Neural cell (in vitro differentiated cells): Measurements from ENCODE around the gene UMAD1. TPM values are rescaled to one million over a fixed set of nuclear protein-coding genes. Genes with fewer than 3 reads are reported as not detected.

ENCODE experiments used
- H2AFZ ChIP-seq: fragments of 200-600, 300-800 bp; sonication (generic), shearing (Covaris generic); 2 replicates; pipeline ENCODE4 v1.6.0; 2014; ENCODE audit warnings: low read depth, mild to moderate bottlenecking, antibody characterized with exemption, low read length, moderate library complexity
- H3F3A ChIP-seq: fragments of 200-600 bp; shearing (Covaris generic); 2 replicates; pipeline ENCODE4 v1.6.1; 2016; ENCODE audit warnings: mild to moderate bottlenecking, moderate library complexity, mixed read lengths, antibody characterized with exemption, low read length; ENCODE audit not compliant: insufficient read depth, poor library complexity, severe bottlenecking
- H3K27ac ChIP-seq: fragments of 200-600, 300-800 bp; sonication (generic), shearing (Covaris generic); 2 replicates; pipeline ENCODE4 v1.5.1; 2014; ENCODE audit warnings: mild to moderate bottlenecking, low read length, moderate library complexity
- H3K27me3 ChIP-seq: fragments of 300-800, 200-600 bp; sonication (generic), shearing (Covaris generic); 2 replicates; pipeline ENCODE4 v1.6.0; 2014; ENCODE audit warnings: mild to moderate bottlenecking, low read depth, low read length, moderate library complexity; ENCODE audit not compliant: insufficient read depth
- H3K36me3 ChIP-seq: fragments of 300-800, 200-600 bp; sonication (generic), shearing (Covaris generic); 2 replicates; pipeline ENCODE4 v1.5.1; 2014; ENCODE audit warnings: mild to moderate bottlenecking, antibody characterized with exemption, low read length, moderate library complexity; ENCODE audit not compliant: insufficient read depth
- H3K4me2 ChIP-seq: fragments of 300-800, 200-600 bp; sonication (generic), shearing (Covaris generic); 2 replicates; pipeline ENCODE4 v1.6.0; 2014; ENCODE audit warnings: mild to moderate bottlenecking, low read length
- H3K4me3 ChIP-seq: fragments of 300-800, 200-600 bp; sonication (generic), shearing (Covaris generic); 2 replicates; pipeline ENCODE4 v1.5.1; 2014; ENCODE audit warnings: mild to moderate bottlenecking, low read length, moderate library complexity
- H3K79me2 ChIP-seq: fragments of 200-600 bp; shearing (Covaris generic); replicated peaks from 2 replicates; pipeline ENCODE4 v1.6.0; 2014; ENCODE audit warnings: mild to moderate bottlenecking, low read length, moderate library complexity; ENCODE audit not compliant: insufficient read depth
- H3K9ac ChIP-seq: fragments of 300-800, 200-600 bp; sonication (generic), shearing (Covaris generic); 2 replicates; pipeline ENCODE4 v1.6.1; 2016; ENCODE audit warnings: mild to moderate bottlenecking, low read length, mixed read lengths
- H3K9me2 ChIP-seq: fragments of 200-600 bp; shearing (Covaris generic); 2 replicates; pipeline ENCODE4 v1.6.1; 2016; ENCODE audit warnings: mild to moderate bottlenecking, low read length, mixed read lengths; ENCODE audit not compliant: insufficient read depth
- H3K9me3 ChIP-seq: fragments of 200-600, 300-800 bp; sonication (generic), shearing (Covaris generic); 2 replicates; pipeline ENCODE4 v1.6.1; 2016; ENCODE audit warnings: mild to moderate bottlenecking, mixed run types, low read length, moderate library complexity, mixed read lengths
- H4K20me1 ChIP-seq: fragments of 200-600 bp; shearing (Covaris generic); 2 replicates; pipeline ENCODE4 v1.6.1; 2016; ENCODE audit warnings: mild to moderate bottlenecking, mixed run types; ENCODE audit not compliant: insufficient read depth
- EP300 ChIP-seq: fragments of 450-650 bp; conservative IDR thresholded peaks from 2 replicates; pipeline ENCODE4 v1.6.1; 2014; ENCODE audit warnings: antibody characterized with exemption, mild to moderate bottlenecking, moderate library complexity; ENCODE audit not compliant: poor library complexity, severe bottlenecking
- EZH2 ChIP-seq: fragments of 200-600, 300-800 bp; shearing (Covaris generic), sonication (generic); IDR thresholded peaks from 2 replicates; pipeline ENCODE4 v1.6.1; 2014; ENCODE audit warnings: antibody characterized with exemption, low read length, borderline replicate concordance, mild to moderate bottlenecking; ENCODE audit not compliant: insufficient read depth, poor library complexity, severe bottlenecking
- MXI1 ChIP-seq: fragments of 450-650 bp; conservative IDR thresholded peaks from 2 replicates; pipeline ENCODE4 v1.6.1; 2014; ENCODE audit warnings: antibody characterized with exemption, mild to moderate bottlenecking; ENCODE audit not compliant: poor library complexity, severe bottlenecking
- POLR2AphosphoS5 ChIP-seq: IDR thresholded peaks from 2 replicates; pipeline ENCODE4 v1.6.1; 2012
- RAD21 ChIP-seq: fragments of 450-650 bp; conservative IDR thresholded peaks from 2 replicates; pipeline ENCODE4 v1.6.1; 2014; ENCODE audit warnings: antibody characterized with exemption, mild to moderate bottlenecking, moderate library complexity
- SMC3 ChIP-seq: fragments of 450-650 bp; conservative IDR thresholded peaks from 2 replicates; pipeline ENCODE4 v1.6.1; 2014; ENCODE audit warnings: antibody characterized with exemption, mild to moderate bottlenecking, moderate library complexity; ENCODE audit not compliant: poor library complexity
- TAF1 ChIP-seq: IDR thresholded peaks from 2 replicates; pipeline ENCODE4 v1.6.1; 2012; ENCODE audit warnings: low read depth
- polyA plus RNA-seq: library from polyadenylated mRNA; depleted of rRNA; stranded (reverse); fragments of >200 nt; gene quantifications from 2 replicates; pipeline ENCODE4 v1.2.3, GENCODE V29; 2014
- TF ChIP-seq, protein P1 (sequence below): fragments of 450-650 bp; IDR thresholded peaks from 2 replicates; pipeline ENCODE4 v1.5.1; 2014; ENCODE audit warnings: antibody characterized with exemption, mild to moderate bottlenecking, moderate library complexity; ENCODE audit not compliant: poor library complexity, severe bottlenecking
- TF ChIP-seq, protein P2 (sequence below): IDR thresholded peaks from 2 replicates; pipeline ENCODE4 v1.6.1; 2012; ENCODE audit warnings: borderline replicate concordance

UMAD1 gene
- polyA plus RNA-seq, 1 donor from 2014 or later: 14.7 TPM

DNA sequence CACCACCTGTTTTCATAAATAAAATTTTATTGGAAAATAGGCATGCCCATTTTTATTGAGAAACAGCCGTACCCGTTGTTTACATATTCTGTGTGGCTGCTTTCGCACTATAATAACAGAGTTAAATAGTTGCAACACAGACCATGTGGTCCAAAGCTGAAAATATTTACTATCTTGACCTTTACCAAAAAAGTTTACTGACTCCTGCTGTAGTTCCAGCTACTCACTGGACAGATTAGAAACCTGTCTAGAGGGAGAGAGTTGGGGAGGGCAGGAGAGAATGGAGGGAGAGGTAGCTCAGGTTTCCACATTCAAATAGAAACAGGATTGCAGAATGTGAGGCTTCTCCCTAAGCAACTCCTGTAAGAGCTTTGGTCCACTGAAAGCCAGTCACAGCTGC is 273.0 kb downstream of the UMAD1 start:
- Histone ChIP-seq H3K4me2 (no peak overlapping the region), H3K9ac (no peak overlapping the region), H3K9me3 (no peaks in the 10 kb centered on the region), H3K4me3 (no peak overlapping the region), H3F3A (no peaks in the 10 kb centered on the region), H3K79me2 (no peaks in the 10 kb centered on the region), H3K27me3 (no peaks in the 10 kb centered on the region), H3K27ac (no peak overlapping the region), H2AFZ (no peak overlapping the region), H3K9me2 (no peaks in the 10 kb centered on the region), H3K36me3 (no peaks in the 10 kb centered on the region), H4K20me1 (no peaks in the 10 kb centered on the region)
- TF ChIP-seq MXI1 (no peak), RAD21 (no peak), SMC3 (no peak), TAF1 (no peak), EZH2 (no peak), EP300 (no peak), POLR2AphosphoS5 (no peak)
- TF ChIP-seq, protein P1, sequence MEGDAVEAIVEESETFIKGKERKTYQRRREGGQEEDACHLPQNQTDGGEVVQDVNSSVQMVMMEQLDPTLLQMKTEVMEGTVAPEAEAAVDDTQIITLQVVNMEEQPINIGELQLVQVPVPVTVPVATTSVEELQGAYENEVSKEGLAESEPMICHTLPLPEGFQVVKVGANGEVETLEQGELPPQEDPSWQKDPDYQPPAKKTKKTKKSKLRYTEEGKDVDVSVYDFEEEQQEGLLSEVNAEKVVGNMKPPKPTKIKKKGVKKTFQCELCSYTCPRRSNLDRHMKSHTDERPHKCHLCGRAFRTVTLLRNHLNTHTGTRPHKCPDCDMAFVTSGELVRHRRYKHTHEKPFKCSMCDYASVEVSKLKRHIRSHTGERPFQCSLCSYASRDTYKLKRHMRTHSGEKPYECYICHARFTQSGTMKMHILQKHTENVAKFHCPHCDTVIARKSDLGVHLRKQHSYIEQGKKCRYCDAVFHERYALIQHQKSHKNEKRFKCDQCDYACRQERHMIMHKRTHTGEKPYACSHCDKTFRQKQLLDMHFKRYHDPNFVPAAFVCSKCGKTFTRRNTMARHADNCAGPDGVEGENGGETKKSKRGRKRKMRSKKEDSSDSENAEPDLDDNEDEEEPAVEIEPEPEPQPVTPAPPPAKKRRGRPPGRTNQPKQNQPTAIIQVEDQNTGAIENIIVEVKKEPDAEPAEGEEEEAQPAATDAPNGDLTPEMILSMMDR: no peak
- TF ChIP-seq, protein P2, sequence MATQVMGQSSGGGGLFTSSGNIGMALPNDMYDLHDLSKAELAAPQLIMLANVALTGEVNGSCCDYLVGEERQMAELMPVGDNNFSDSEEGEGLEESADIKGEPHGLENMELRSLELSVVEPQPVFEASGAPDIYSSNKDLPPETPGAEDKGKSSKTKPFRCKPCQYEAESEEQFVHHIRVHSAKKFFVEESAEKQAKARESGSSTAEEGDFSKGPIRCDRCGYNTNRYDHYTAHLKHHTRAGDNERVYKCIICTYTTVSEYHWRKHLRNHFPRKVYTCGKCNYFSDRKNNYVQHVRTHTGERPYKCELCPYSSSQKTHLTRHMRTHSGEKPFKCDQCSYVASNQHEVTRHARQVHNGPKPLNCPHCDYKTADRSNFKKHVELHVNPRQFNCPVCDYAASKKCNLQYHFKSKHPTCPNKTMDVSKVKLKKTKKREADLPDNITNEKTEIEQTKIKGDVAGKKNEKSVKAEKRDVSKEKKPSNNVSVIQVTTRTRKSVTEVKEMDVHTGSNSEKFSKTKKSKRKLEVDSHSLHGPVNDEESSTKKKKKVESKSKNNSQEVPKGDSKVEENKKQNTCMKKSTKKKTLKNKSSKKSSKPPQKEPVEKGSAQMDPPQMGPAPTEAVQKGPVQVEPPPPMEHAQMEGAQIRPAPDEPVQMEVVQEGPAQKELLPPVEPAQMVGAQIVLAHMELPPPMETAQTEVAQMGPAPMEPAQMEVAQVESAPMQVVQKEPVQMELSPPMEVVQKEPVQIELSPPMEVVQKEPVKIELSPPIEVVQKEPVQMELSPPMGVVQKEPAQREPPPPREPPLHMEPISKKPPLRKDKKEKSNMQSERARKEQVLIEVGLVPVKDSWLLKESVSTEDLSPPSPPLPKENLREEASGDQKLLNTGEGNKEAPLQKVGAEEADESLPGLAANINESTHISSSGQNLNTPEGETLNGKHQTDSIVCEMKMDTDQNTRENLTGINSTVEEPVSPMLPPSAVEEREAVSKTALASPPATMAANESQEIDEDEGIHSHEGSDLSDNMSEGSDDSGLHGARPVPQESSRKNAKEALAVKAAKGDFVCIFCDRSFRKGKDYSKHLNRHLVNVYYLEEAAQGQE: no peak

DNA sequence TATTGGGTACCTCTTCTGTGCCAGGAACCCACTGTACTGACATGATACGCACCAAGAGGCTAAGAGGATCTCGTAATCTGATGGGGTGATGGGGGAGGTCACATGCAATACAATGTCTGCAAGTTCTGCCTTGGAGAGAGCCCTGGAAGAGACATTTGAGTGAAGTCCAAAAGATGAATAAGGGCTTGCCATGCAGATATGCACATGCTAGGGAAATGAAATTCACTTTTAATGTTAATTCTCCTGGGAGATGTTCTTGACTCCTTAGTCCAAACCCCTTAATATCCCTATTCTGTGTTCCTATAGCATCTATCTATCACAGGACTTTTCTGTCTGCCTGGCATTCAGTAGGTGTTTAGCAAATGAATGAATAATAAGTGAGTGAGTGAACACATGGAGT is 274.0 kb downstream of the UMAD1 start:
- no peaks in the 10 kb centered on the region for H3K9me3 ChIP-seq
- no peak overlapping the region for H3K27ac ChIP-seq
- no peaks in the 10 kb centered on the region for H4K20me1 ChIP-seq
- no peaks in the 10 kb centered on the region for H3F3A ChIP-seq
- no peaks in the 10 kb centered on the region for H3K27me3 ChIP-seq
- TF ChIP-seq TAF1 (no peak), EZH2 (no peak), POLR2AphosphoS5 (no peak), MXI1 (no peak), RAD21 (no peak), SMC3 (no peak), EP300 (no peak)
- TF ChIP-seq, protein P1: no peak
- TF ChIP-seq, protein P2: no peak
- H3K79me2 ChIP-seq: no peaks in the 10 kb centered on the region
- H3K9me2 ChIP-seq: no peaks in the 10 kb centered on the region
- H3K36me3 ChIP-seq: no peaks in the 10 kb centered on the region
- no peak overlapping the region for H2AFZ ChIP-seq
- no peak overlapping the region for H3K4me2 ChIP-seq
- no peak overlapping the region for H3K4me3 ChIP-seq
- H3K9ac ChIP-seq: no peak overlapping the region
